Mesodermal cell (in vitro differentiated cells): ENCODE results near the gene TNS1.

Source experiments
- H3K27ac ChIP-seq: 2 replicates; pipeline ENCODE4 v1.7.0; 2013; ENCODE audit warnings: mild to moderate bottlenecking, low read depth, low read length, moderate library complexity; ENCODE audit not compliant: severe bottlenecking
- H3K36me3 ChIP-seq: 2 replicates; pipeline ENCODE4 v1.7.1; 2013; ENCODE audit warnings: mild to moderate bottlenecking, low read length, moderate library complexity; ENCODE audit not compliant: control insufficient read depth, insufficient read depth
- H3K4me1 ChIP-seq: one replicate; pipeline ENCODE4 v1.7.1; 2013; ENCODE audit warnings: mild to moderate bottlenecking, low read length; ENCODE audit not compliant: insufficient read depth, control insufficient read depth, poor library complexity, severe bottlenecking
- H3K4me3 ChIP-seq: 2 replicates; pipeline ENCODE4 v1.7.0; 2013; ENCODE audit warnings: low read length, control low read depth, mild to moderate bottlenecking; ENCODE audit not compliant: insufficient read depth, poor library complexity, severe bottlenecking; ENCODE audit errors: extremely low read depth
- H3K9me3 ChIP-seq: 2 replicates; pipeline ENCODE4 v1.7.1; 2013; ENCODE audit warnings: mild to moderate bottlenecking, low read length, moderate library complexity; ENCODE audit not compliant: control insufficient read depth
- WGBS, 2 experiments: methylation state at CpG; one replicate each; pipeline ENCODE4 v1.1.5; 2013; ENCODE audit warnings: missing lambda C conversion rate in 2 of 2; ENCODE audit not compliant: insufficient coverage in 2 of 2; 5-methylcytosine and 5-hydroxymethylcytosine counted together

The TNS1 gene

GRCh38 chr2:217971166-217971565 lies 31.6 kb downstream of the TNS1 start:
- Histone ChIP-seq H3K4me1 (peaks cover 5% of the 10 kb centered on the region), H3K9me3 (no peaks in the 10 kb centered on the region), H3K27ac (no peak overlapping the region), H3K36me3 (peaks cover 10% of the 10 kb centered on the region), H3K4me3 (no peak overlapping the region)
- 90 to 95% methylated on average over 3 to 5 of the region's 5 CpGs for WGBS, 2 experiments

DNA sequence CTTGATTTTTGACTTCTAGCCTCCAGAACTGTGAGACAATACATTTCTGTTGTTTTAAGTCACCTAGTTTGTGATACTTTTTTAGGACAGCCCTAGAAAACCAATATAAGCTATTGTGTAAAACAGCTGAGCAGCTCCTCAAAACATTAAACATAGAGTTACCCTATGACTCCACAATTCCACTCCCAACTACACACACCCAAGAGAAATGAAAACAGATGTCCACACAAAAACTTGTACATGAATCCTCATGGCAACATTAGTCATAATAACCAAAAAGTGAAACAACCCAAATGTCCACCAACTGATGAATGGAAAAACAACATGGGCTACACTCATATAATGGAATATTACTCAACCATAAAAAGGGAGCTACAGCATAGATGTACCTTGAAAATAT lies 32.6 kb downstream of the TNS1 start:
- Histone ChIP-seq H3K27ac (no peak overlapping the region), H3K36me3 (peaks cover 5% of the 10 kb centered on the region), H3K4me3 (no peak overlapping the region), H3K4me1 (peaks cover 13% of the 10 kb centered on the region), H3K9me3 (no peaks in the 10 kb centered on the region)

- Histone ChIP-seq H3K36me3 (peaks cover 5% of the 10 kb centered on the region), H3K9me3 (no peaks in the 10 kb centered on the region), H3K27ac (no peak overlapping the region), H3K4me1 (peaks cover 19% of the 10 kb centered on the region), H3K4me3 (no peak overlapping the region)
- no CpG with 5 or more reads among the region's 1 CpG for WGBS, 2 experiments
These were observed 33.2 kb downstream of the TNS1 start for GRCh38 chr2:217969588-217969987.

DNA sequence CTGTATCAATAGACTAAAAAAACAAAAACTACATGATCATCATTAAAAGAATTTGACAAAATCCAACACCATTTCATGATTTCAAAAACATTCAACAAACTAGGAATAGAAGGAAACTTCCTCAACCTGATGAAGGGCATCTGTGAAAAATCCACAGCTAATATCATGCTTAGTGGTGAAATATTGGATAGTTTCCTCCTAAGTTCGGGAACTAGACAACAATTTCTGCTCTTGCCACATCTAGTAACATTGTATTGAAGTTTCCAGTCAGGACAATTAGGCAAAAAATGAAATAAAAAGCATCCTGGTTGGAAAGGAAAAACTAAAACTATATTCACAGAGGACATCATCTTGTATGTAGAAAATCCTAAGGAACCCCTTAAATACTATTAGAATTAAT lies 34.8 kb downstream of the TNS1 start:
- no peak overlapping the region for H3K4me3 ChIP-seq
- H3K36me3 ChIP-seq, result peaks cover 5% of the 10 kb centered on the region
- H3K4me1 ChIP-seq, result peaks cover 31% of the 10 kb centered on the region
- no peaks in the 10 kb centered on the region for H3K9me3 ChIP-seq
- no CpG with 5 or more reads among the region's 1 CpG for WGBS, 2 experiments
- no peak overlapping the region for H3K27ac ChIP-seq

DNA sequence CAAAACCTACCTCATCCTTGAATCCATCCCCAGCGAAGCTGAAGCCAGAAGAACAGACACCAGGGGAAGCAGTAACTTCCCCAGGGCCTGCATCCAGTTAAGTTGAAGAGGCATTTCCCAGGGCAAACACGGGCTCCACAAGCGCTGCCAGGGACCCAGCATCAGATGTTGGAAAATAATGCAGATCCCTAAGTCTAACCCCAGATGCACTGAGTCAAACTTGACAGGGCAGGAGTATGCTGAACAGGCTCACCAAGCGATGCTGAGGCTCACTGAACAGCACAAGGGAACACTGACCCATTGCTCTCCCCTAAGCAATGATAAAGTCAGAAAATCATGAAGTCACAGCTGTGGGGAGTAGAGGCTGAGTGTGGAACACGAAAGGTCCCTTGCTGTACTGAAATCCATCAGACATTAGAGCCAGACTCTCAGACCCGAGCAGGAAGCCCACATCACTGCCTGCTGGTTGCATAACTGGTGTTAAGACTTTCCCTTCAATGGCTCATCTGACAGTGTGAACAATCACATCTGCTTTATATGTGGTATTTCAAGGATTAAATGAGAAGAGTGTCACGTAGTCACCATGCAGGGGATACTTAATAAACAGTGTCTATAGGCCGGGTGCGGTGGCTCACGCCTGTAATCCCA lies 36.2 kb downstream of the TNS1 start:
- WGBS, 2 experiments, result 91 to 93% methylated on average over 6 of the region's 10 CpGs
- Histone ChIP-seq H3K4me3 (no peak overlapping the region), H3K36me3 (peaks cover 9% of the 10 kb centered on the region), H3K4me1 (peaks cover 31% of the 10 kb centered on the region), H3K27ac (peak overlapping the region; percentile 16), H3K9me3 (no peaks in the 10 kb centered on the region)

- no peaks in the 10 kb centered on the region for H3K9me3 ChIP-seq
- 87 to 91% methylated on average over 8 to 15 of the region's 21 CpGs for WGBS, 2 experiments
- H3K36me3 ChIP-seq, result peaks cover 5% of the 10 kb centered on the region
- H3K27ac ChIP-seq, result no peak overlapping the region
- peaks cover 46% of the 10 kb centered on the region for H3K4me1 ChIP-seq
- no peak overlapping the region for H3K4me3 ChIP-seq
These were observed 38.3 kb downstream of the TNS1 start for GRCh38 chr2:217964275-217965161.

- Histone ChIP-seq H3K9me3 (no peaks in the 10 kb centered on the region), H3K4me1 (peaks cover 48% of the 10 kb centered on the region), H3K27ac (no peak overlapping the region), H3K4me3 (no peak overlapping the region), H3K36me3 (peaks cover 9% of the 10 kb centered on the region)
- WGBS, 2 experiments, result 97 to 100% methylated on average over 2 to 4 of the region's 4 CpGs
These were observed 42.4 kb downstream of the TNS1 start for GRCh38 chr2:217960351-217960750.

- peaks cover 42% of the 10 kb centered on the region for H3K4me1 ChIP-seq
- H3K36me3 ChIP-seq, result peaks cover 9% of the 10 kb centered on the region
- H3K27ac ChIP-seq, result peak overlapping the region; percentile 37
- H3K9me3 ChIP-seq, result no peaks in the 10 kb centered on the region
- no peak overlapping the region for H3K4me3 ChIP-seq
- WGBS, 2 experiments, result 20 to 27% methylated on average over 2 to 5 of the region's 8 CpGs
These were observed 43.1 kb downstream of the TNS1 start for GRCh38 chr2:217959723-217960122.

GRCh38 chr2:217958884-217959225 lies 43.9 kb downstream of the TNS1 start:
- Histone ChIP-seq H3K4me1 (peaks cover 33% of the 10 kb centered on the region), H3K36me3 (peaks cover 12% of the 10 kb centered on the region), H3K27ac (no peak overlapping the region), H3K9me3 (no peaks in the 10 kb centered on the region), H3K4me3 (no peak overlapping the region)
- WGBS, 2 experiments, result 100% methylated on average over 3 of the region's 3 CpGs

- H3K27ac ChIP-seq, result no peak overlapping the region
- H3K36me3 ChIP-seq, result peaks cover 12% of the 10 kb centered on the region
- WGBS, 2 experiments, result 92 to 94% methylated on average over 9 to 10 of the region's 16 CpGs
- no peak overlapping the region for H3K4me3 ChIP-seq
- no peaks in the 10 kb centered on the region for H3K9me3 ChIP-seq
- H3K4me1 ChIP-seq, result peaks cover 29% of the 10 kb centered on the region
These were observed 44.5 kb downstream of the TNS1 start for GRCh38 chr2:217958206-217958883.
